ENCODE results near the gene ZNF804B.

The ZNF804B gene

DNA sequence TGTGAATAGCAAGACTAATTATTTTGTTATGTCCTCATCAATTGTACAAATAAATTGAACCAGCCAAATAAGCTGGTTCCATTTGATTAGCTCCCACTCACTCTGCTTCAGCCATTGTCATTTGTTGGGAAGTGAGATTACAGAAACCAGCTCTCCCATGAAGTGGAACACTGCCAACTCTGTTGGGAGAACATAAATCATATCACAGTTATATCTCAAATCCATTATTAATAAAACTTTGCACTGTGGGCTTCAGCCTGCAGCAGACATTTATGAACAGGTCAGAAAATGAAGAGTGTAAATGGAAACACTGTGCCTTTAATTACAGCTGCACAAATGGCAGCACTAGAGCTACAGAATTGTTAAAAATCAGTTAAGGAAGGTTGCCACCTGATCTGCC, 82.7 kb downstream of the ZNF804B start:
- DNase-seq, result no peak

DNA sequence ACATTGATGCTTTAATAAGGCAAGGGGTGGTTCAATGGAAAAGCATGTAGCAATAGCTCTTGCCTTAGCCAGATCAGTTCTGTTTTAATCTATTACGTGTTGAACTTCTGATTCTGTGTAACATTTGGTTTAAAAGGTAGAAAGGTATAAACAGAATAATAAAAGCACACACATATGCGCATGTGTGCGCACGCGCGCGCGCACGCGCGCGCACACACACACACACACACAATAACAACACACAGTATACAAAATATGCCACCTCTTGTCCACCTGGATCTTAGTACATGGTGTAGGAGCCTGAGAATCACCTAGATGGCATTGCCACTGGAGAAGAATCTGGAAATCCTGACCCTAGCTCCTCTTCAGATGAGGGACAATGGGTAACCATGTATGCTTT, 85.6 kb downstream of the ZNF804B start:
- no peak for DNase-seq

DNA sequence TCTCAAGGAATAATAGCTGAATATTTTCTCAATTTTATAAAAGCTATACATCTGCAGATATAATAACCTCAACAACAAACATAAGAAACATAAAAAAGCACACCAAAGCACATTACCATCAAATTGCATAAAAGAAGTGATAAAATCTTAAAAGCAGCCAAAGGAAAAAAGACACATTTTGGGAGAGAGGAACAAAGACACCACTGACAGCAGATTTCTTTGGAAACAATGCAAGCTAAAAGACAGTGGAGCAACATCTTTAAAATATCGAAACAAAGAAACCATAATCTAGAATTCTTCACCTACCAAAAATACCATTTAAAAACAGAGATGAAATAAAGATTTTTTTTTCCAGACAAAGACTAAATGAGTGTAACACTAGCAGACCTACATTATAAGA, 91.7 kb downstream of the ZNF804B start:
- no peak for DNase-seq

DNA sequence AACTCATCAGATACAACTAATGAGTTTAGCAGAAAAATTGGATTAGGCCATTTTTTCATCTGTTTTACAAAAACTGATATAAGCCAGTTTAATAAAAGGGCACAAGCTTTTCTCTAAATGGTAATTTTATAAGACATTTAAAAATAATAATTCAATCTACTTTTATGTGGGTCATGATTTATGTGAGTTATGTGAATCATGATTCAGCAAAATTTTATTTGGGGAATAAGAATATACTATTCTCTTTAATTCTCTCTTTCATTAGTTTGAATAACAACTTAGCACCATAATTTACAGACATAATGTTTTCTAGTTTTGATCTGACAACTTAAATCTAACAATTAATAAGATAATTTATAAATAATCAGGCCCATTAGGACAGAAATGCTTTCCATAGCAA, 99.8 kb downstream of the ZNF804B start:
- no peak for DNase-seq

DNA sequence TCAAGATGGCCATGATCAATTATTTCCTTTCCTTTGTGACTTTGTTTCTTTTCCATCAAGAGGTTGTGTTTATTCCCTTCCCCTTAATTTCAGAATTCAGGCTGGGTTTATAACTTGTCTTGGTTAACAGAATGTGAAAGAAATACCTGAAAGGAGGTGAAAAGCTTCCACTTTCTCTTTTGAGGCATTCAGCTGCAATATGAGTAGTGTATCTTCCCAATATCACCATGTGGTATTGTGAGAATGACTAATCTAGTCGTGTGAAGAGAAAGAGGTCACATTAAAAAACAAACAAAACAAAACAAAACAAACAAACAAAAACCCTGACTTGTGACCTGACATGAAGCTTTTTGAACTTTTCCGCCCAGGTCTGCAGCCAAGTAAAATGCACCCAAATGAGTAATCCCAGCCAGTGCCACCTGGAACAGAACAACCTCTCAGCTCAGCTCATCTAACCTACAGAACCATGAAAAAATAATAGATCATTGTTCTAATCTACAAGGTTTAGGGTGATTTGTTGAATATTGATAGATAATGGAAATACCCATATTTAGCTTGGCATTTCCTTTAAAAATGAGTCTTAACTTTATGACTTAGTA, 106.9 kb downstream of the ZNF804B start:
- no peak for DNase-seq

DNA sequence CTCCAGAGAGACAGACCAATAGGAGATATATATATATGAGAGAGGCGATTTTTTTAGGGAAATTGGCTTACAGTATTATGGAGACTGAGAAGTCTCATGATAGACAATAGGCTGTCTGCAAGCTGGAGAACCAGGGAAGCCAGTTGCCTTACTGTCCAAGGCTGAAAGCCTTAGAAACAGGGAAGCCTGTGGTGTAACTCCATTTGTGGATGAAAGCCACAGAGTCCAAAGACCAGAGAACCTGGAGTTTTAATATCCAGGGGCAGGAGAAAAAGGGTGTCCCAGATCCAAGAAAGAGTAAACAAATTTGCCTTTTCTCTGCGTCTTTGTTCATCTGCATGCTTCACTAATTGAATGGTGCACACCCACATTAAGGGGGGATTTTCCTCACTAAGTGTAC, 107.7 kb downstream of the ZNF804B start:
- DNase-seq, result no peak

DNA sequence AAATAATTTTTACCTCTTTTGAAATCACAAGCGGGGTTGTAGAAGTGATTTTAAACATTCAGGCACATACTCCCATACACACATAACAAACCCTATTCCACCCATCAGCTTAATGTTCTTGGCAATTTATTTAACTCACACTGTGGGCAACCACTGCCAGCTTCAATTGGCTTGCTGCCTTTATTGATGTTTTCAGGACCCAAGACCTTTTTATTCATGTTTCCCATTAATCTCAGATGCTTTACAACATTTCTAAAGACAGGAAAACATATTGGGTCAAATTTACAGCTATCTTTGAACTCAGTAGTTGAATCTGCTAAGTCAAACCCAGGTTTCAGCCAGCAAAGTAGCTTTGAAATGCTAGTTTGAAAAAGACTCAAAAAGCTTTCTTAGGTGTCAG, 109.0 kb downstream of the ZNF804B start:
- DNase-seq, result no peak

DNA sequence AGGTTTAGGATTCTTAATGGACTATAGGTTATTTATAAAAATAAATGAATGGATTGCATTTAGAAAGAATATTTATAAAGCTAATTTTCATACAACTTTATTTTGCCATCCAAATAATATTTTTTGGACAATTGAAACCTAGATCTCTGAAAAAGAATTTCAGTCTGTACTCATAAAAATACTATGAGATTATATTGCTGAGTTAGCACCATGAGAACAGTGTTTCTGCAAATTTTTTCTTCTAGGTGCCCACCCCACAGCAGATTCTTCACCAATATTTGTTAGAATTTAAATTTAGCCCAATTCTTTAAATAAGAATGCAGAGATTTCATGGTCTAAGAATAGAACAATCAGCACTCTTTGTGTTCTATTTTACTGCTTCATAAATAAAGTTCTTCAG, 121.6 kb downstream of the ZNF804B start:
- DNase-seq, result no peak

DNA sequence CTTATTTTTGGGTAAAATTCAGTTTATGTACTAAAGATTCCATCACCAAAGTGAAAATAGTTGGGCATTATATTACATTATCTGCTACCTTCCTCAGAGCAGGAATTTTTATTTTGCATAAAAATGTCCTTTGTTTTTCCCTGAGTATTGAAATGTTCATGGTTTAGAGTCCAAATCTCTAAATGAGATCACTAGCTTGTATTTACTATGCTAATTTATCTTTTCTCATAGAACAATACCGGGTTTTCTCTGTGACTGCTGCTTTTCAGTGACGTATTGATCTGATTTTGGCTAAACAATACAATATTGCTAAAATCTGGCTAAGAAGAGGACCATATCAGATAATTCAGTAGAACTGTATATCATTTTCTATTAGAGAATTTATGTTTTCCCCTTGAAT, 125.6 kb downstream of the ZNF804B start:
- no peak for DNase-seq

DNA sequence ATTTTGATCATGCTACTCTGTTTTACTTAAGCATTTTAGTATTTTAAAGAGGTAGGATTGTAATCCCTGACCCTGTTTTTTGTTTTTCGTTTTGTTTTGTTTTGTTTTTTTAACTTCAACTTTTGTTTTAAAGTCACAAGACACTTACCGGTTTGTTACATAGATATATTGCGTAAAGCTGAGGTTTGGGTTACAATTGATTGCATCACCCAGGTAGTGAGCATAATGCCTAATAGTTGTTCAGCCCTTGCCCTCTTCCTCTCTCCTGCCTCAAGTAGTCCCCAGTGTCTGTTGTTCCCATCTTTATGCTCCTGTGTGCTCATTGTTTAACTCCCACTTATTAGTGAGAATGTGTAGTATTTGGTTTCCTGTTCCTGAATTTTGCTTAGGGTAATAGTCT, 129.2 kb downstream of the ZNF804B start:
- peak; percentile 10 for DNase-seq

DNA sequence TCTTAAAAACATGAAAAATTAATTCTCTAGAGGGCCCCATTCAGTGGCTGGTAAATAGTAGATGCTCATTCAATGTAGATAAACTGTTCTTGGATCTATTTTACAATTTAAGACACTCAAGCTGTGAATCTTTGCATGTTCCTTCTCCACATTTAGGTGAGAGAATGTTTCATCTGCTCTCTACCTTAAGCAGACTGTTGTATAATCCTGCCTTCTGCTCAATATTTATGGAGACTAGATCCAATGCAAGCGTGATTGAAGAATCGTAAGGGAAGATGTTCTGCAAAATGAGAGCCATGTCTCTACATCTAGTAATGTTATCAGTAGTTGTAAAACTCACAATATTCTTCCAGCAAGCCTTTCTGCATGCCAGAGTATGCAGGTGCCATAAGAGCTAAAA, 151.0 kb downstream of the ZNF804B start:
- DNase-seq, result no peak

DNA sequence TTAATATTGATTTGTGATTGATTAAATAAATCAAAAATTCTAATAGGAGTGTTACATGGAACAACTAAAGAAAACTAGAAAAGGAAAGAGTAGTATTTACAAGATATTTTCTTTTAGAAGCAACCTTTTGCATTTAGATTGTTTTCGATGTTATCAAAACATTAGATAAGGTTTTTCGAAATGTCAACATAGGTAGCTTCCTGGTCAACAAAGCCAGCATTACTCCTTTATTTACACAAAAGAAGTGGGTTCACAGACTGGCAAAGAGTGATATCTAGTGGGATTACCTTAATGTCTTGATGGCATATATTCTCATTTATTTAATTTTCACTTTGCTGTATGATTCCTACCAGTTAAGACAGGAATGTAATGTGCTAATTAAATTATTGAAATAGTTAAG, 153.4 kb downstream of the ZNF804B start:
- no peak for DNase-seq

DNA sequence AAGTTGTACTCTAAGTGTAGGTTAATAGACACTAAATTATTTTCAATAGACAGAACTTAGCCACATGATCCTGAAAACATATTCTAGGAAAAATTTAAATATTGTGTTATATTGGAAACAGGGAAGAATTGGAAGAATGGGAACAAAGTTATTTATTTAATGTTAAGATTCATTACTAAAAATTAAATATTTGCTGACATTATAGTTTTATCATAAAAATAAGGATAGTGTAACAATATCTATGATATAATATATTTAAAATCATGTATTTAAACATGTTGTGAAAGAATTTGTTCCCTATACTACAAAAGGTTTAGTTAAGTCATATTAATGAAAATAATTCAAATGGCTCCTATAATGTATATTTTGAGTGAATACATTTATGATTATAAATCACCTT, 156.1 kb downstream of the ZNF804B start:
- no peak for DNase-seq

DNA sequence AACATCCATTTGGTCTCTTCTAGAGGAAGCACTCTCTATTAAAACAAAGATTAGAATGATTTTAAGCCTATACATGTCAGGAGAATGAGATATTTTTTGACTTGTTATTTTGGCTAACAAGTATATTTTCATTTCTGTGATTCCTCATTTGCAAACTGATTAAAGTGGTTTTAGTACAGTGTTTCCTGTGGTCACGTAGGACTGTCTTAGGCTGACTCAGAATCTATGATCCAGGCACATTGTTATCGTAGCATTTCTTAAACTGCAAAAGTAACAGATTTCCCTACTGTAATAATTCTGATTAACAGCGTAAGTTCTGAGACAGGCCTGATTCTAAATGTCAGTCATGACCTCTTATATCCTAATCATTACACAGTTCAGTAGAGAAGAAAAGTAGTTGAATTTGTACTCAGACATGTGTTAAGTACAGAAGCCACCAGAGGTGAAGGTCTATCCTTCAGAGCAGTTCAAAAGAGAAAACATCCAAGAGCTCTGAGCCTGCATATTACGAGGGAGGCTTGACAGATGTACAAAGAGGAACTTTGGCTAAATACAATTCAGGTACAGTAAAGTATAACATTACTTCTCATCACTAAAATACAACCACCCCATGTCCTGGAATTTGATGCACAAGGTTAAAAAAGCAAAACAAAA, 160.1 kb downstream of the ZNF804B start:
- DNase-seq, result peak; percentile 14

DNA sequence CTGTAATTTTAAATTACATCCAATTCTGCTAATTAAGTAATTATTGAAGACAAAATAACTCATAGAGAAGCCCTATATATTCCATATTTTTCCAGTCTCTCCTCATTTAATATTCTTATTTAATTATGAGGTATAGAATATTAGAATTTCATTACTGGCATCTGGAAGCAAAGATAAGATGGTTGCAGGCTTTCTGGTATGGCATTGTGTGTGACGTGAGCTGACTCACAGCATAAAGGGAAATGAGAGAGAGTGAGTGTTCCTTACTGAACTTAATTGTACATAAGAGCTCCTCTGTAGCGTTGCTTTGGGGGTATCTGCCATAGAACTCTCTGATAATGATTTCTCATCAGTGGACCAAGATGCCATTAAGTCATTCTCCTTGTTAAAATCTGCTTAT, 163.4 kb downstream of the ZNF804B start:
- no peak for DNase-seq

DNA sequence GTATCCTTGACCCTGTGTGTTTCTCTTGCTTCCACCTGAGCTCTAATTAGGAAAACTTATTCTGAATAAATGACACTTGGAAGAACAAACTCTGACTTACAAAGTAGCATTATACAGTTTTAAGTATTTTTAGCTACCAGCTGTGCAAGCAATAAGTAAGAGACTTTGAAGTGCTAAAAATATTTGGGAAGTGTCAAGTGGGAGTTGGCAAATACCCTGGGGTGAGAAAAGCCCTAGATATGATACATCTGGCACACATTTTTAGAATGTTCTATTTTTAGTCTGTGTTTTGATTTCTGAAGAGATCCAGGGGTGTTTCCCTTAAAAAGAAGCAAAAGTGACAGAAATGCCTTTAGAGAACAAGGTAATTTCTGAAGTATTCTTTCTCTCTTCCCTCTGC, 168.8 kb downstream of the ZNF804B start:
- peak; percentile 0 for DNase-seq

DNA sequence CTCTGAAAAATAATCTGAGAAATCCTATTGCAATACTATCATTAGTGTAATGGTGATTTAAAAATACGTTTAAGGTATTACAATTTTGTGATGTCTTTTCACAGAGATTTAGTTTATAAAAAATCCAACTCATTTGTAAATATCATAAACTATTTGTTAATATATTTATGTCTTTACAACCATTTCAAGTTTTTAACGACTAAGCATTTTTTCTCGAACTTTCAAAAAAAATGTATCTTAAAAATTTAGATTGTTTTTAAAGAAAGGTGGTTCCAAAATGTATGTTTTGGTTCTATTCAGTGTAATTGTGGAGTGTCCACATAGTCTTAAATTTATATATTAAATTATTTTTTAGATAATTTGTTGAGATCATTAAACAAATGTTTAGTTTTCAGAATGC, 170.2 kb downstream of the ZNF804B start:
- no peak for DNase-seq

DNA sequence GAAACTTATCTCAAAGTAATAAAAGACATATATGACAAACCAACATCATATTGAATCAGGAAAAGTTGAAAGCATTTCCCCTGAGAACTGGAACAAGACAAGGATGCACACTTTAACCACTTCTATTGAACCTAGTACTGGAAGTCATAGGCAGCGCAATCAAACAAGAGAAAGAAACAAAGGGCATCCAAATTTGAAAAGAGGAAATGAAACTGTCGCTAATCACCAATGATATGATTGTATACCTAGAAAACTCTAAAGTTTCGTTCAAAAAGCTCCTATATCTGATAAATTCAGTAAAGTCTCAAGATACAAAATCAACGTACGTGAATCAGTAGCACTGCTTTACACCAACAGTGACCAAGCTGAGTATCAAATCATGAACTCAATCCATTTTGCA, 173.8 kb downstream of the ZNF804B start:
- DNase-seq, result no peak

DNA sequence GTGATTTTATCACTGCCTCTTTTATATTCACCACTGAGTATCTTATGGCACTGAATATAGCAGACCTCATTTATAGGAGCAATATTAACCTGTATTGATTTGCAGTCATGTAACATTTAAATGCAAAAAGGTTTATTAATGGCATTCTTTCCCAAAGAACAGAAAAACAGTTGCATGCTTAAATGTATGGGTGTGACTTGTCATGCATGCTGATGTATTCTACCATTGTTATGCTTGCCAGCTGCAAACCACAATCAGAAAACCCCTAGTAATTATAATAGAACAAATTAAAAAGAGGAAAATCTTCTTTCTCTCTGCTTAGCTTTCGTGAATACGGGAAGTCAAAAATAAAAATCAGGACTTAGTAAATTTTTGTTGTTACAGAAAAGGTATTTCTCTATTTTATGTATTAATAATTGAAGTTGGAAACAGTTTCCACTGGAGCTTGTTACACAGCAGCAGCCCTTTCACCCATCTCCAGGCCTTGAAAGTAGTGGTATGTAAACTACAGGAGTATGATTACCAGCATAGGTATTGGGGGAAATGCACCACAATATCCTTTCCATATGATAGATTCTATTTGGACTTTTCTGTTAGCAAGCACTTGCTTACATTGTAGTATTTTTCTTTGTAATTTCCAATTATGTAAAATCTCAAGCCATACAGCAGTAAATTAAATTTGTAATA, 183.5 kb downstream of the ZNF804B start:
- no peak for DNase-seq

DNA sequence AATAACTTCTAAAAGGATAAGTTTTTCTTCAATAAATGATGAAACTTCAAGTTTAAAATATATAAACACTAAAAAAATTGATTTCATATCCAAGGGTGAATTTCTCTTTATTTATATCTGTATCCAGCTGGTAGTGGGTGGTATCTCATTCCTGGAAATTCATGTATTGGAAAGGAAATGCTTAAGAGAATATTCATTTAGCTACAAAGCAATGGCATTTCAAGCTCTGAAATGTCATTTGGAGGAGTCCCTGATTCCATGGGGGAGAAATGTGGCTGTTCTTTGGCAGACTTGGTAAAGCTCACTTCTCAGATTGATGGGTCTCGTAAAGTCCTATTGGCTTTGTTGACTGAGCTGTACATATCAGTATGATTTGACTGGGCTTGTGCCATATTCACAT, 192.3 kb downstream of the ZNF804B start:
- no peak for DNase-seq

DNA sequence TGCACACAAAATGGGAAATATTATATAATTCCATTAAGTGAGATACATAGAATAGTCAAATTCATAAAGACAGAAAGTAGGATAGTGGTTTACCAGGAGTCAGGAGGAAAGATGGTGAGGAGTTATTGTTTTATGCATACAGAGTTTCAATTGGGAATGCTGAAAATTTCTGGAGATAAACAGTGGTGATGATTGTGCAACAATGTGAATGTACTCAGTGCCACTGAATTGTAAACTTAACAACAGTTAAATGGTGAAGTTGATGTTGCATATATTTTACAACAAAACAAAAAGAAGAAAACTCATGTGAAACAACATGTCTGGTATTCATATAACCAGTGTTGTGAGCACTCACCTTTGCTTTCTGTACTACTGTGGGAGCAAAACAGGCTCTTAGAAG, 204.9 kb downstream of the ZNF804B start:
- no peak for DNase-seq

DNA sequence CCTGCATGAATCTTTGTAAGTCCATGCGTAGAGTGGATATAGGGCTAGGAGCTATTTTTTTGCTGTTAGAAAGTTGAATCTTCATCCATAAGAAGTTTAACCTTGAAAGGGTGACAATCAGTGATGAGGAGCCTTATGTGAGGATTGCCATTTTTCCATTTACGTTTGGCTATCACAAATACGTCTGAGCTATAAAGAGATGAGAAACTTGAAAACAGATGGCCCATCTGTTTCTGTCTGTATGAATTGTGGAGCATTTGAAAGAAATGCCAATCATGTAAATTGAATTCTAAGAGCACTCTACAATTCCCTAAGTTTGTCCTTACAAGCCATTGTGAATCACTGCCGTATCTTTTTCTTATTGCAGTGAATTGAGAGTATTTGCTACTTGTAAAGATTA, 205.9 kb downstream of the ZNF804B start:
- DNase-seq, result no peak

DNA sequence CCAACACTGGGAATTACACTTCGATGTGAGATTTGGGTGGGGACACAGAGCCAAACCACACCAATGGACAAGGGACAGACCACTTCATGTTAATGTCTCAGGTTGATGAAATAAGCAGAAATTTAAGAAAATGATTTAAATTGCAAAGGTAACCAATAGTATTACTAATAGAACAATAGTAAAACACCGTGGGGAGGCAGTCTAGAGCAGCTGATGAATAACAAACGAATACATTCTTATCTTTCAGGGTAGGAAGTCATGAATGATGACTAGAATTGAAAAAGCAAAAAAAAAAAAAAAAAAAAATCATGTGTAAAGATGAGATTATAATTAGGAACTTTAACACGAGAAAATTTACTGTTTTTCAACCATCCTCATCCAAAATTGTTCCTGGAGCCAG, 207.9 kb downstream of the ZNF804B start:
- no peak for DNase-seq

DNA sequence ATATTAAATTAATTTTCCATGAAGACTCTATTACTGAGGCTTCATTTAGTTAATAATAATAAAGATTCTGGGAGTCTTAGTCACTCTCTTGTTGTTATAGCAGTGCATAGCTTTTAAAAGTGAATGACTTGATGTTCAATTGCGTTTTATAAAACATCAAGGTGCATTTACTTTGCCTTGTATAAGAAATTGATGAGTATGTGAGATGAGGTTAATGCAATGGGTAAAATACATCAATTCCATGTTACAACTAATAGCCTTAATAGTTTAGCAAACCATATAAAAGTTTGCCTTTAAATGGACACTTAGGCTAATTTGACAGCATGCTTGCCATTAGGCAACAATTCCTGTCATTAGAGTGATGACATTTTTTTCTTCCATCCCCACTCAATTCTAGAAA, 209.7 kb downstream of the ZNF804B start:
- DNase-seq, result no peak

DNA sequence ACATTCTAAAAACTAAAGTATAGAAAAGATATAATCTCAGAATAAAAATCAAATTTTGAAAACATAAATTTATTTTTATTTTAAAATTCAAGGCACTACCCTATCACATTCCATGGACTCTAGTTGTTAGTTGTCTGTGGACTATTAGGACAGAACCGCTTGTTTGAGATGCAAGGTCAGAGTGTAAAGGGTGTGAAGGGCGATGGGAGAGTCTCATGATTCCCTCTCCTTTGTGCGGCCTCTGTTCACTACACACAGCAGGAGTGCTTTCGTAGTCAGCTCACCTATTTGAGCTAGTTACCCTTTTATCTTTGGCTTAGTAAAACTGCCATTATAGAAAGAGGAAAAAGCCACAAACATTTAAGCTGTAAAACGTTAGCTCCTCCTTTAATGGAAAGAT, 225.8 kb downstream of the ZNF804B start:
- DNase-seq, result no peak
